HCT116 (cell line): ENCODE measurements around the gene PF4V1. TPM values are rescaled to one million over a fixed set of nuclear protein-coding genes. Genes with fewer than 3 reads are reported as not detected.

ENCODE experiments used
- ATAC-seq: fragments of 200-7000 bp; cut with Tn5 transposase; 2 replicates; pipeline ENCODE4 v1.9.1; 2020; ENCODE audit warnings: mild to moderate bottlenecking, moderate library complexity
- BruUV-seq: library from RNA; stranded (reverse); fragments of 400-500 nt; replicated peaks from 2 replicates; lab custom pipeline; 2021; lab: Mats Ljungman, UMichigan
- CTCF ChIA-PET: fragments of 300-600 bp; sonication (Branson Sonifier 250); formaldehyde crosslinking; loops from one replicate; lab custom pipeline; 2021; ENCODE audit warnings: antibody characterized with exemption; lab: Charles Lee
- POLR2A ChIA-PET: fragments of 300-600, 350-600 bp; sonication (Branson Sonifier 250); formaldehyde crosslinking; loops from one replicate; lab custom pipeline; 2021; ENCODE audit warnings: antibody characterized with exemption; lab: Charles Lee
- RAD21 ChIA-PET, 2 experiments: fragments of 300-600 bp; sonication (Branson Sonifier 250); formaldehyde crosslinking; loops; one replicate each; lab custom pipeline; 2023; ENCODE audit warnings: low total read pairs in 2 of 2; ENCODE audit not compliant: uncharacterized antibody in 2 of 2, unreplicated experiment in 2 of 2, low non-redundant PET in 1 of 2; lab: Charles Lee
- DNase-seq: peaks from one replicate; pipeline ENCODE4 v3.0.0-alpha.2; 2010; ENCODE audit warnings: low read depth, low spot score
- H2AFZ ChIP-seq: fragments of 200-600 bp; shearing (Covaris generic), sonication (generic); 2 replicates; pipeline ENCODE4 v1.6.1; 2017; ENCODE audit warnings: low read depth, mixed run types, mixed read lengths, antibody characterized with exemption, low read length; ENCODE audit not compliant: poor library complexity, severe bottlenecking
- H3K27ac ChIP-seq: 2 replicates; pipeline ENCODE4 v1.5.1; 2012; ENCODE audit warnings: low read depth, low read length
- H3K27me3 ChIP-seq: fragments of 200-600 bp; sonication (generic); 2 replicates; pipeline ENCODE4 v1.6.1; 2016; ENCODE audit warnings: mixed run types, low read length, mixed read lengths; ENCODE audit not compliant: insufficient read depth
- H3K36me3 ChIP-seq, 2 experiments: fragments of 200-500 bp in 1 of 2; fragments of 200-600 bp in 1 of 2; sonication (Bioruptor generic) in 1 of 2; sonication (generic) in 1 of 2; 2 replicates each; pipeline versions ENCODE4 v1.5.1 to v1.6.1; 2014 to 2016; ENCODE audit warnings: low read length in 2 of 2, inconsistent platforms in 1 of 2, mixed read lengths in 1 of 2, mixed run types in 1 of 2; ENCODE audit not compliant: insufficient read depth in 2 of 2, control insufficient read depth in 1 of 2
- H3K4me1 ChIP-seq, 2 experiments: fragments of 200-600 bp in 1 of 2; sonication (generic) in 1 of 2; 2 replicates each; pipeline versions ENCODE4 v1.5.1 to v1.6.1; 2012 to 2017; ENCODE audit warnings: low read length in 2 of 2, inconsistent platforms in 1 of 2, mild to moderate bottlenecking in 1 of 2, mixed read lengths in 1 of 2, mixed run types in 1 of 2, moderate library complexity in 1 of 2; ENCODE audit not compliant: insufficient read depth in 2 of 2, control insufficient read depth in 1 of 2
- H3K4me2 ChIP-seq: fragments of 200-600 bp; sonication (generic); 2 replicates; pipeline ENCODE4 v1.6.1; 2017; ENCODE audit warnings: mixed run types, low read length, mixed read lengths
- H3K4me3 ChIP-seq, 2 experiments: fragments of 200-600 bp in 1 of 2; sonication (generic) in 1 of 2; replicated peaks in 1 of 2; 2 replicates each; pipeline ENCODE4 v1.5.1; 2011 to 2016; ENCODE audit warnings: low read length in 2 of 2, control low read depth in 1 of 2, low read depth in 1 of 2, mild to moderate bottlenecking in 1 of 2, mixed read lengths in 1 of 2, mixed run types in 1 of 2
- H3K79me2 ChIP-seq: fragments of 200-600 bp; sonication (generic); 2 replicates; pipeline ENCODE4 v1.6.1; 2017; ENCODE audit warnings: mild to moderate bottlenecking, mixed run types, low read length, moderate library complexity, mixed read lengths; ENCODE audit not compliant: insufficient read depth
- H3K9ac ChIP-seq: fragments of 200-600 bp; sonication (generic); 2 replicates; pipeline ENCODE4 v1.6.1; 2016; ENCODE audit warnings: low read length, mixed read lengths
- H3K9me2 ChIP-seq: fragments of 200-600 bp; sonication (generic), shearing (Covaris generic); 2 replicates; pipeline ENCODE4 v1.6.1; 2017; ENCODE audit warnings: mixed run types, mild to moderate bottlenecking, moderate library complexity; ENCODE audit not compliant: insufficient read depth
- H3K9me3 ChIP-seq, 2 experiments: fragments of 200-500 bp in 1 of 2; fragments of 200-600 bp in 1 of 2; sonication (Bioruptor generic) in 1 of 2; sonication (generic) in 1 of 2; 2 replicates each; pipeline ENCODE4 v1.6.1; 2014 to 2017; ENCODE audit warnings: low read length in 2 of 2, mixed read lengths in 2 of 2, inconsistent platforms in 1 of 2, low read depth in 1 of 2, mild to moderate bottlenecking in 1 of 2, mixed run types in 1 of 2, moderate library complexity in 1 of 2; ENCODE audit not compliant: control insufficient read depth in 1 of 2, insufficient read depth in 1 of 2
- H4K20me1 ChIP-seq: fragments of 200-600 bp; sonication (generic), shearing (Covaris generic); 2 replicates; pipeline ENCODE4 v1.6.1; 2017; ENCODE audit warnings: mixed run types, mild to moderate bottlenecking, moderate library complexity; ENCODE audit not compliant: insufficient read depth
- CBX3 ChIP-seq: IDR thresholded peaks from 2 replicates; pipeline ENCODE4 v1.6.1; 2012; ENCODE audit warnings: low read depth
- CEBPB ChIP-seq: IDR thresholded peaks from 2 replicates; pipeline ENCODE4 v1.6.1; 2012; ENCODE audit warnings: low read depth
- CTCF ChIP-seq, 3 experiments: fragments of 200-600 bp in 1 of 3; sonication (generic) in 1 of 3; IDR thresholded peaks in 2 of 3; conservative IDR thresholded peaks in 1 of 3; 2 replicates each; pipeline ENCODE4 v1.5.1; 2012 to 2017; ENCODE audit warnings: low read depth in 2 of 3, low read length in 2 of 3, antibody characterized with exemption in 1 of 3, borderline replicate concordance in 1 of 3, control low read depth in 1 of 3, mild to moderate bottlenecking in 1 of 3, mixed read lengths in 1 of 3, mixed run types in 1 of 3, moderate library complexity in 1 of 3; ENCODE audit not compliant: insufficient read depth in 1 of 3
- EGR1 ChIP-seq: IDR thresholded peaks from 2 replicates; pipeline ENCODE4 v1.6.1; 2012; ENCODE audit warnings: low read depth
- ELF1 ChIP-seq: IDR thresholded peaks from 2 replicates; pipeline ENCODE4 v1.6.1; 2012; ENCODE audit warnings: low read depth, borderline replicate concordance
- EZH2 ChIP-seq: fragments of 200-600 bp; sonication (generic); IDR thresholded peaks from 2 replicates; pipeline ENCODE4 v1.6.1; 2017; ENCODE audit warnings: antibody characterized with exemption, mixed run types
- EZH2phosphoT487 ChIP-seq: fragments of 200-600 bp; IDR thresholded peaks from 2 replicates; pipeline ENCODE4 v1.6.1; 2018; ENCODE audit warnings: antibody characterized with exemption, borderline replicate concordance
- FOSL1 ChIP-seq: IDR thresholded peaks from 2 replicates; pipeline ENCODE4 v1.6.1; 2012; ENCODE audit warnings: low read depth
- JUND ChIP-seq: IDR thresholded peaks from 2 replicates; pipeline ENCODE4 v1.6.1; 2012
- MAX ChIP-seq: IDR thresholded peaks from 2 replicates; pipeline ENCODE4 v1.6.1; 2012
- POLR2A ChIP-seq: IDR thresholded peaks from 2 replicates; pipeline ENCODE4 v1.7.0; 2011; ENCODE audit warnings: borderline replicate concordance; ENCODE audit not compliant: insufficient read depth, insufficient read length; ENCODE audit errors: extremely low read depth
- POLR2AphosphoS5 ChIP-seq: IDR thresholded peaks from 2 replicates; pipeline ENCODE4 v1.6.1; 2011; ENCODE audit warnings: mild to moderate bottlenecking, low read depth, low read length, moderate library complexity
- SIN3A ChIP-seq: IDR thresholded peaks from 2 replicates; pipeline ENCODE4 v1.6.1; 2012; ENCODE audit warnings: low read depth
- SP1 ChIP-seq: IDR thresholded peaks from 2 replicates; pipeline ENCODE4 v1.6.1; 2012; ENCODE audit warnings: low read depth
- SRF ChIP-seq: IDR thresholded peaks from 2 replicates; pipeline ENCODE4 v1.6.1; 2012; ENCODE audit warnings: low read depth
- TCF7L2 ChIP-seq: IDR thresholded peaks from 2 replicates; pipeline ENCODE4 v1.7.0; 2011; ENCODE audit warnings: borderline replicate concordance, inconsistent platforms; ENCODE audit not compliant: insufficient read depth, insufficient read length; ENCODE audit errors: extremely low read depth
- ZFX ChIP-seq: fragments of 450-650 bp; IDR thresholded peaks from 2 replicates; pipeline ENCODE4 v1.6.1; 2017
- ZNF274 ChIP-seq: fragments of 200-500 bp; sonication (Bioruptor generic); IDR thresholded peaks from 2 replicates; pipeline ENCODE4 v1.6.1; 2014; ENCODE audit warnings: mild to moderate bottlenecking, low read depth, low read length, inconsistent platforms
- intact Hi-C: fragments of 100-400 bp; cut with micrococcal nuclease; formaldehyde crosslinking; loops from 2 replicates; pipeline ENCODE4 v1.10.0; 2022
- total RNA-seq: library from RNA; stranded (reverse); gene quantifications from one replicate; pipeline ENCODE4 v1.2.1, GENCODE V29; 2021; ENCODE audit not compliant: unreplicated experiment
- TF ChIP-seq, protein P1 (sequence below): IDR thresholded peaks from 2 replicates; pipeline ENCODE4 v1.6.1; 2012

Gene PF4V1
- total RNA-seq, 1 experiment from 2014 or later = not detected

GRCh38 chr4:73842696-73843095, 10.4 kb upstream of the PF4V1 start:
- Histone ChIP-seq H3K9me2 (no peaks in the 10 kb centered on the region), H3K4me3 (no peak overlapping the region), H3K4me2 (no peak overlapping the region), H3K9ac (no peak overlapping the region), H3K79me2 (no peaks in the 10 kb centered on the region), H2AFZ (no peak overlapping the region), H3K27me3 (no peaks in the 10 kb centered on the region), H3K4me1 (no peaks in the 10 kb centered on the region; a peak in 1 of 4 replicates), H3K36me3 (no peaks in the 10 kb centered on the region), H3K9me3 (no peaks in the 10 kb centered on the region), H3K27ac (no peak overlapping the region), H4K20me1 (no peaks in the 10 kb centered on the region)
- RAD21 ChIA-PET = no interaction called here
- DNase-seq = no peak
- ATAC-seq = no peak
- POLR2A ChIA-PET = no interaction called here
- no peak for TF ChIP-seq SRF
- TF ChIP-seq SP1 = no peak
- no peak for TF ChIP-seq EGR1
- TF ChIP-seq CEBPB = no peak
- TF ChIP-seq CTCF (IDR thresholded peaks at IDR 0.05 in 2 of 3, conservative IDR thresholded peaks at IDR 0.05 in 1 of 3; ENCODE audit: borderline replicate concordance in 1 of 3, insufficient read depth in 1 of 3, low read depth in 2 of 3, low read length in 2 of 3) = no peak
- no peak for TF ChIP-seq FOSL1
- no peak for TF ChIP-seq TCF7L2
- no peak for TF ChIP-seq POLR2AphosphoS5
- TF ChIP-seq ZFX = no peak
- no peak for TF ChIP-seq MAX
- TF ChIP-seq, protein P1, sequence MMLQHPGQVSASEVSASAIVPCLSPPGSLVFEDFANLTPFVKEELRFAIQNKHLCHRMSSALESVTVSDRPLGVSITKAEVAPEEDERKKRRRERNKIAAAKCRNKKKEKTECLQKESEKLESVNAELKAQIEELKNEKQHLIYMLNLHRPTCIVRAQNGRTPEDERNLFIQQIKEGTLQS = no peak
- no peak for TF ChIP-seq JUND
- no peak for TF ChIP-seq ZNF274
- no peak for TF ChIP-seq CBX3
- TF ChIP-seq POLR2A = no peak
- TF ChIP-seq EZH2 = no peak
- TF ChIP-seq SIN3A = no peak
- TF ChIP-seq EZH2phosphoT487 = no peak
- no peak for TF ChIP-seq ELF1
- BruUV-seq = no TSS peak
- CTCF ChIA-PET = no interaction called here
- intact Hi-C loops = no loop called here
